ENCODE measurements around the gene SLC9A2.

The SLC9A2 gene

DNA sequence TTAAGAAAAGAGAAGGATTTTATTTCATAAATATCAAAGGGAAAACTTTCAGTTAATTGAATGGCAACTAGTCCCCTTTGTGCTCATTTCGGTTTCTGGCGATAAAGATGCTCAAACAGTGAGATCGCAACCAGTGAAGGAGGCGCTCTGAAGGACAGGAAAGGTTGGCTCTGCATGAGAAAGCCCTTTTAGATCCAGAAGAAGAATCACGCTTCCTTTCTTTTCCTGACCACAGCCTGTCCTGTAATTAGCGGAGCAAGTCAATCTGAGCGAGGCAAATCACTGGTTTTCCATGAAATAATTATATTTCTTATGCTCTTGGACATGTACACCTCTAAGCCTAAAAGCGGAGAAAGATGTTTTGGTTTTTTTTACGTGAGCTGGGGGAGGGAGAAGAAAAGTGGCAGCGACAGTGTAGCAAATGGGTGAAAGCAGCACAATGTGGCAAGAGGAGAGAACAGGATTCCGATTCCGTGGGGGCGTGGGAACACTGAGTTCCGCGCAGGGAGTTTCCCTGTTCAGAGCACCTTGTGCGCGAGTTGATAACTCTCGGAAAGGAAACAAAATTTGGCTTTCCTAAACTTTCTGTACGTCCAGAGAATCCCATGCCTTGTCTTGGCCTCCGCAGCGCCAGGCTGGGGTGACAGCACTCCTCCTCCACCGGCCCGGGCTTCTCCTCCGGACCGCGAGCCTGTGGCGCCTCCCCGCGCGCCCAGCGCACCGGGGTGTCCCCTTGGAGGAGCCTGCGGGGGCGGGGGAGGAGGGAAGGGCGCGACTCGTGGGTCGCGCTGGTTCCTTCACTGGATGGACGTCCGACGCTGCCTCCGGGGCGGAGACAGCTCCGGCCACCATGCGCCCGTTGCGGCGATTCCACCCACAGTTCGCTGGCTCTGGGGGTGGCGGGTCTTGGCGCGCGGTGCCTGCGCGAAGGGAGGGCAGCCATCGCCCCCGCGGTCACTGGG is 620 bp upstream of the SLC9A2 start:
- peak; percentile 72 for DNase-seq

DNA sequence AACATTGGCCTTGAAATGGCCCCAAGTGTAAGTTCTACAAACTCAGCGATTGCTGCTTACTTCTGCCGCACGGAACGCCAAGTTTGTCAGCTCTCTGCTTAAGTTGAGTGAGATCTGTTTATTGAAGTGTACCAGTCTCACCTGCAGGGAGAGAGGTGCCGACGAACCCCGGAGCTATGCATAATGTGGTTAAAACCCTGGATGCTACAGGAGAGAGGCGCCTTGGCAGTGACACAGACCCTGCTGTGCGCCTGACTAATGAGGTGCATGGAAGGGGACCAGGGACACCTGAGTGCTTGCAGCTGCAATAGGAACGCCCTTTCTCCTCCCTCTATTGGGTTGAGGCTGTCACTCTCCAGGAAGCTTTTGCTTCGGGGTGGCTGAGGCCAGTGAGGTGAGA is 979 bp downstream of the SLC9A2 start:
- DNase-seq = no peak

DNA sequence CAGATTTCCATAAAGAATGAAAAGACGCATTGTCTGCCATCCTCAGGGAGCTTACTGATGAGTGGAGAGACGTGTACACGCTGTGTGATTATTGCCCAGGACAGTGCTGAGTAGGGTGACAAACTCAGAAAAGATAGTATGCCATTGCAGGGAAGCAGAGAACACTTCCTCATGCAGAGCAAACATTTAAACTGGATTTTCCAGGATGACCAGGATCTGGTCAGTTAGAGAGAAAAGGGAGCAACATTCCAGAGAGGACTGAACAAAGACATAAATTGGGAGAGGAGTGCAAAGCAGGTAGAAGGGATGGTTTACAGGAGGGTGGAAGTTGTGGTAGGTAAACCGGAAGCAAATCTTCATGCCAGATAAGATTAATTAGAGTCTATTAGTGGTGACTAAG is 2.3 kb downstream of the SLC9A2 start:
- no peak for DNase-seq

DNA sequence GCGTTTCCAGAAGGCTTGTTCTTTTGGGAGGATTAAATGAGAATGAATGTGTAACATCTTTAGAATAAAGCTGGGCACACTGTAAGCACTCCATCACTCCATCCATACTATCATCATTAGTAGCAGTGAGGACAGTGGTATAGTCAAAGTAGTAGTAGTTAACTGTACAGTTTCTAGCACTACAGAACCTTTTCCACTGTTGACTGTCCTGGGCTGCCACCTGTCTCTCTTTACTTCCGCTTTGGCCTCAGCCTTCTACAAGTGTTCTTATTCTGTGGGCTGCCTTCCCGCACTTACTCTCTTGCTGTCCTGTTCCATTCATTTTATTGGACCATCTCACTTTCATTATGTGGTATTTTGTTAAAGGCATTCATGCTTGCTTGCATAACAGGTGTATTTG is 3.3 kb downstream of the SLC9A2 start:
- DNase-seq = no peak

DNA sequence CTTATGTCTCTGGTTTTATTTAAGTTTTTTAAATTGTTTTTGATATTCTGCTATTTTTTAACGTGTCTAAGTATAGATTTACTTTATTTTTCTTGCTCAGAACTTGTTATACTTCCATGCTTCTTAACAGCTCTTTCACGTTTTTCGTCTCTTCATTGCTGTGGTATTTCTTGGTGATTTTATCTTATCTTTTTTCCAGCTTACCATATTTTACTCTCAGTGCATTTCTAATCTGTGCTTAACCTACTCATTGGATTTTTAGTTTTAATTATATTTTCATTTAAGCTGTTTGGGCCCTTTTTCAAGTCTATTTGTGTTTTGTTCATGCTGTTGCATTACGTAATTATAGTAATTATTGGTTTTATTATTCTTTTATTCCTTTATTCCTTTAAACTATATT is 11.1 kb downstream of the SLC9A2 start:
- DNase-seq = peak; percentile 65

DNA sequence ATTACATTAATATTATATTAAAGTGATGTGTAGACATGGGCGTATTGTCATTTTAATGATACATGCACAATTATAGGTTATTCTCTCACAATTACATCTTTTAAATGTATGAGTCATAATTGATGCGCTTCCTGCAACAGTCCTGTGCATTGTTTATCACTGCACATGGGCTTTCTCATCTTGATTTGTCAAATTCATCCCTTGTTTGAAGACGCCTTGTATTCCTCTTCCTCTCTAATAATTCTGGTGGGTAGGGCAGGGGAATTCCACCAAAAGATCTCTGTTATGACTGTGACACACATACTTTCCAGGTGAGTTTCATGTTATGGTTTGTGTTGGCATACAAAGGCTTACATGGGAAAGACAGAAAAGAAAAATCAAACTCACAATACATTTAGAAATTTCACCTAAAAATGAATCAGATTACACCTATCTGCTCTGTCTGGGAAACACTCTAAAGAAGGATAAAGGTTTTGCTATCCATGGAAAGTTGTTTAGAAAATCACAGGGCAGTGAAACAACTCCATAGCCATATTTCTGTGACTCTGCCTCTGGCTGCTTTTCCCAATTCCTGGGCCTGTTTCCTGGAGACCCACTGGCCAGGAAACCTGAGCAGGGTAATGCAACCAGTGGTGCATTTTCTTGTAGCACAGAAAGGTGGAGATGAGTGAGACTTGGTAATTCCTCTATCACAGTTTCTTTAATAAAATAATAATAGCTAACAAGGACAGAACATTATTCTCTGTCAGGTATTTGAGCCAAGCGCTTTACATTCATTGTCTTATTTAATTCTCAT is 13.2 kb downstream of the SLC9A2 start:
- DNase-seq = peak; percentile 26

DNA sequence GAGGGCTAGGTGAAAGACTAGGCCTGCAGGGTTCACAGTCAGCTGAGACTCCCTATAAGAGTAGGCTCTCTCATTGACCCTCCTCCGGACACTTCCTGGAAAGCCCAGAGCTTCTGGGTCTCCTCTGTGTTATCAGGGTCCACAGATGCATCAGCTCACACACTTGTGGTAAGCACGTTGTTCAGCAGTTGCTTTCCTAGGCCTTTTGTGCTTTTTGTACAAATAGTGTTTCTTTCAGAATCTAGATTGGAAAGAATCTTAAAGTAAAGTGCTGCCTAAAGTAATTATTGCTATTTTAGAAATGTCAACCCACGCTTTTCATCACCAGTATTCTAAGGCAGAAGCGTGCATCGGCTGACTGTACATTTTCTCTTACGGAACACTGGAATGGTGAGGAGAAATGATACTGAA is 15.5 kb downstream of the SLC9A2 start:
- peak; percentile 96 for DNase-seq

DNA sequence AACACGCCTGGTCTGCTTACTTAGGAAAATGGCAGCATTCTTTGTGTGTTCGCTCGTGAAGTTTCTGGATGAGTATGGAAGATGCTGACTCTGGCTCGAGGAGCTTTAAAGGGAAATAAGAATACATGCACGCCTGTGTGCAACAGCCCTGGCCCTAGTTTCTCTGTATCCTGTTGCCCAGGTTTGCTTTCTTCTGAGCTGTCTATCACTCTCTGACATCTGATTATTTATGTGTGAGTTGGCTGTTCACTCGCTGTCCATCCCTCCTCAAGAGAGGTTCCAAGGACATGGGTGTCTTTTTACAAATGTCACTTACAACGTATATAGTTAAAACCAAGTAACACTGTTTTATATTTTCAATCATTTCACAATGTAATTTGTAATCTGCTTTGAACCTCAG is 16.0 kb downstream of the SLC9A2 start:
- no peak for DNase-seq

DNA sequence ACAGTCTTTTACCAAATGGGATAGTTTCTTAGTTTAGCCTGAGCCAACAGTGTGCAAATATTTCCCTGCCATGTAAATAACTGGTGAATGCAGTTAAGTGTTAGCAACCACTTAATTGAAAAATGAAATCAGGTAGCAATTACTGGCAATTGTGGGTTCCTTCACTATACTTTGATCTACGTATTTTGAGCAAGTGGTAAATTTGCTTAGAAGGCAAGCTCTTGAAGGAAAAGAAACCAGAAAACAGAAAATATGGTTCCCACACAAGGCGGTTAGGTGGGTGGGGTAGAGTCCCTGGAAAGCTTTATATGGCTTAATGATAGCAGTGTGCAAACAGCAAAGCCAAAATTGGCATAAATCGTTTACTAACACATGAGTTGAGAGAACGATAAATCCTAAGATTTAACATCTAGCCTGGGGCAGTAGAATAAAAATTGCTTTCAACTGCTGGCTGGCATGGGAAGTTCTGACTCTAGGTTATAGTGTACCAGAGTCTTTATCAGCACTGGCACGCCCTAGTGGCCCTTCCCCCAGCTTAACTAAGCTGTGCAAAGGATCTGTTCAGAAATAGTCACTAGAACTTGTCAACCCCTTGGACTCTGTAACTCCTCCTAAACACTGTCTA is 17.0 kb downstream of the SLC9A2 start:
- DNase-seq = peak; percentile 84

DNA sequence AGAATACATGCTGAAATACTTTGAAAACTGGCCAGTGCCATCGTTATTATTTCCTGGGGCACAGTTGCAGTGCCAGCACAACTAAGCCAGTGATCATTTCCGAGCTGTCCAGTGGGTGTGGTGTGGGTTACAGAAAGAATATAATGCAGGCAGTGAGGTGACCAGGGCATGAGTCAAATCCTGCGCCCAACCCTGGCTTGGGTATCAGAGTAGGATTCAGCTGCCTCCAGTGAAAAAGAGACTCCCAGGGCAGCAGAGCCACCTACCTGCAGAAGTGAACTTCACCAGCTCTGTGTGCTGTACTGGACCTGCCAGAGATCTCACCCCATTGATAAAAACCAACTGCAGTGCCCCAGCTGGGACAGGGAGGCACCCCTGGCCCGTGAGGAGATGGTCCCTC is 18.0 kb downstream of the SLC9A2 start:
- DNase-seq = peak; percentile 17

DNA sequence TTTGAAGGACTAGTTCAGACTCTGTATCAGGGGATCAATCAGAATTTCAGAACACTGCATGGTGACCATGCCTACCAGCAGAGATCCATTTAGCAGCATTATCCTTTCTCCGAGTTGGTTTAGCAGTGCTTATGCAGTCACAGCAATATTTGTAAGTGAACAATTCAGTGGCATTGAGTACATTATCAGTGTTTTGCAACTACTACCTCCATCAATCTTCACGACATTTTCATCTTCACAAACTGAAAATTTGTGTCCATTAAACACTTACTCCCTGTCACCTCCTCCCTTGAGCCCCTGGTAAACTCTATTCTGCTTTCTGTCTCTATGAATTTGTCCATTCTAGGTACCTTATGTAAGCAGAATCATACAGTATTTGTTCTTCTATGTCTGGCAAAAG is 20.1 kb downstream of the SLC9A2 start:
- no peak for DNase-seq

DNA sequence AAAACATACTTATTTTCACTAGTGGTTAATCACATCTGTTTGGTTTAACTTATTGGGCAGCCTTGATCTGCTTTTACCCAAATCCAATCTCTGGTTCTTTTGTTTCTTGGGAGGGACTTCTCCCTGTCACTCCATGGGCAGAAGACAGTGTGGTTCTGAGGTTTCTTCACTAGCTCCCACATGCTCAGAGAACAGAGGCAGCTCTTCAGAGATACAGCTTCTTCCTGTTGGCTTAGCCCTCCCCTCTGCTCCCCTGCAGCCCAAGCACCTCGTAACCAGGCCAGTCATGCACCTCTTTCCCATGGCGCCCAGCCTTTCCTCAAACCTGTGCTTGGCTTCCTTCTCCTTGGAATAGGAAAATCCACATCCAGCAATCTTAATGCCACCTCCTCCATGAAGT is 32.8 kb downstream of the SLC9A2 start:
- DNase-seq = peak; percentile 32

DNA sequence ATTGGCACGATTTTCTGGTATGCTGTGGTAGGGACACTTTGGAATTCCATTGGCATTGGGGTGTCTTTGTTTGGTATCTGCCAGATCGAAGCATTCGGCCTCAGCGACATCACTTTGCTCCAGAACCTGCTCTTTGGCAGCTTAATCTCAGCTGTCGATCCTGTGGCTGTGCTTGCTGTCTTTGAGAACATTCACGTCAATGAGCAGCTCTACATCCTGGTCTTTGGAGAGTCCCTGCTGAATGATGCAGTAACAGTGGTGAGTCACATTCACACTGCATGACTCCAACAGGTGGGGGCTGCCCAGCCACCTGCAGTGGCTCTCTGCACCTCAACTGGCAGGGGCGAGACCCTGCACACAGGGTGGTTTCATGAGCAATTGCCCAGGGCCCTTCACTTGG is 38.4 kb downstream of the SLC9A2 start:
- DNase-seq = no peak

DNA sequence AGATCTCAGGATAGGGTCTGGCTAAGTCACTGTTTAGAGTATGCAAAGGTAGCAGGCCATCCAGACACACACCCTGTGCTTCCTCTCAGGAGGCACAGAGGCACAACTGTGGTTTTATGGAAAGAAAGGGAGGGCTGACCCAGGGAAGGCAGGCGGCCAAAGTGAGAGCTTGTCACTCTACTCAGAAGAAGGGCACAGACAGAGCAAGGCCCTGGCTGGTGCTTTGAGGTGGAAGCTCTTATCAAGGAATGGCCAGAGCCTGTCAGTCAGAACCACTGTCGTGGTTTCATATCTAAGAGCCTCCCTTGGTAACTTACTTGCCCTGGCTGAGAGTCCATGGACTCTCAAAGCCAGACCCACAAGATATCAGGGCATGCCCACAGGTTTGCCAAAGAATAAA is 40.7 kb downstream of the SLC9A2 start:
- peak; percentile 94 for DNase-seq

DNA sequence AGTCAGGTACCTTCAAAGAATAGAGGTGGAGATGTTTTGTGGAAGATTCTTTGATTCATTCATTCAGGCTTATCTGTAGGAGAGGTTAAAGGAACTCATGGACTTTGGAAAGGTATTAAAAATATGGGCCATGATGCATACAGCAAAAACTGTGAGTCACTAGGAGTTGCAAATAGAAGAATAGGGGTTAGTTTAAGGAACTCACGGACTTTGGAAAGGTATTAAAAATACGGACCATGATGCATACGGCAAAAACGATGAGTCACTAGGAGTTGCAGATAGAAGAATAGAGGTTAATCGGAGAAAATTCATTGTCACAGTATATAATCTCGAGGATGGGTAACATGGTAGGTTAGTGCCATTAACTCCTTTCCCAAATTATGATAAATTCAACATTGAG is 41.2 kb downstream of the SLC9A2 start:
- DNase-seq = no peak

DNA sequence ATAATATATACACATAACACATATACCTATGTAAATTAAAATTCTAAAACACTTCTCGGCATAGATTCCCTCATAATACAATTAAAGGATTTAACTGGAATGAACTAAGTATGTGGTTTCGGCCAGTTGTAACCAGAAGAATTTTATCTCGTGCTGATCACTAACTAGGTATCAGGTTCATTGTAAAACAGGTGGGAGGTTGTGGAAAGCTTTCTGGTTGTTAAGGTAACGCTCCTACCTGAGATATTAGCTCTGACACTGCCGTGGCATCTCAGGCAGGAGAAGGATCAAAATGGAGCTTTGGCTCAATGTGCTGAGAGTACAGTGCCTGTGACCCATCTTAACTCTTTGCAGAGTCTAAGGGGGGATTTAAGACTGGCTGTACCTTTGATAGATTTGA is 42.5 kb downstream of the SLC9A2 start:
- DNase-seq = no peak

DNA sequence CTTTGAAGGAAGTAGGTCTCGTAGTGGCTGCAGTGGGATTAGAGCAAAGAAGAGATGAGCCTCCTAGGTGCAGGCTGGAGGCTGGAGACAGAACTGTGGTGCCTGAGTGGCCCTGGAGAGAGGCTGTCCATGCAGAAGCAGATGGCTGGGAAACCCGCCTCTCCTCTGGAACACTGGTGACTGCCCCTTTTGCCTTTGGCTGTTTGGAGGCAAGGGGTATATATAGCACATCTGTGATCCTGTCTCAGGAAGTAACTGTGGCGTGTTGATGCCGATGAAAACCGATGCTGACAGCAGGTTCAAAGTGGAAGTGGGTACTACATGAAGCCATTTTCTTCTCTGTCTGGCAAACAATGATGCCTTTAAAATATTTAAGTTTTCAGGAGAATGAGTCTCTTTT is 43.5 kb downstream of the SLC9A2 start:
- no peak for DNase-seq

DNA sequence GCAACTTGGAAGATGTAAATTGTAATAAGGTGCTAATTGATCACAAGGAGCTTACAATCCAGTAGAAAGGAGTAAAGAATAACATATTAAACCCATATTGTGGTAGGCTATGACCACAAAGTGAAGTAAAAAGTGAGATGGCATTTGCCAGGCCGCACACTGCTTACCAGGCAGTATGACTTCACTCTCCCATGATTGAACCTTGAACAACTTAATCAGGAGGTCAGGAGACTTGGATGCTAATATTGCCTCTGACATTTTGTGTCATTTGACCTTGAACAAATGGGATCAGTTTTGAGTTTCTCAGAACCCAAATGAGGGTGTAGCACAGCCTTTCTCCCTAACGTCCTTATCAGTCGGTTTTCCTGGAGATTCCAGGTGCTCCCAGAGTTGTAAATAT is 44.0 kb downstream of the SLC9A2 start:
- DNase-seq = no peak

DNA sequence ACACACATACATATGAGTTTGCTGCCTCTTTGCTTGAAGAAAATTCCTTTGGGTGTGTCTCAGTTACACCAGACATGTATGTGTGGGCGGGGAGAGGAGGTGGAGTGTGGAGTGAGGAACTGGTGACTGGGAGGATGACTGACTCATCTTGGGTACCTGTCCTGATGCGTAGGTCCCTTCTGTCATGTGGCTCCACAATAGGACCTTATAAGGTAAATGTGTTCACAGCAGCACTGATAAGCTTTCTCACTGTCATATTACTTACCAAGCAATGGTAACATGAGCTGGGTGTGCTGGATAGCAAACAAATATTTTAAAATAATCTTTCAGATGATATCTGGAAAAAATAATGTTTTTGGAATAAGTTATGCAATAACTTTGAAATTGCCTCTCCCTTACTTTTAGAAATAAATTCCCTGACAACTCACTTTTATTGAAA is 45.1 kb downstream of the SLC9A2 start:
- DNase-seq = peak; percentile 81

DNA sequence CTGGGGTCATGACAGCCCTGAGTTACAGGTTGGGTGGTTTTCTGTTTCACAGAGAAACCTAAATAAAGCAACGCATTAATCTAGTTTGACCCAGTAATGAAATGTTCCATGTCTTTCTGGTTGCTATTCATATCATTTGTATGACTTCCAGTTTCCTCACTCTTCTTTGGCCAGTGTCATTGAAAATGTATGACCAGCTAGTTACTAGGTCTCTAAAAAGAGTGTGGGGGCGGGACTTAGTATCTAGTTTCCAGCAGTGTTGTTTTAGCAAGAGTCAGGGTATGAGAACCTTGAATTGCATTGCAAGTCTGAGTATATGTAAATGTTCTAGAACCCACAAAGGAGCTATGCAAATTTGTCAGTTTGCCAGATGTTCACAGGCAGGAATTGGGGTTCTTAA is 47.7 kb downstream of the SLC9A2 start:
- no peak for DNase-seq

DNA sequence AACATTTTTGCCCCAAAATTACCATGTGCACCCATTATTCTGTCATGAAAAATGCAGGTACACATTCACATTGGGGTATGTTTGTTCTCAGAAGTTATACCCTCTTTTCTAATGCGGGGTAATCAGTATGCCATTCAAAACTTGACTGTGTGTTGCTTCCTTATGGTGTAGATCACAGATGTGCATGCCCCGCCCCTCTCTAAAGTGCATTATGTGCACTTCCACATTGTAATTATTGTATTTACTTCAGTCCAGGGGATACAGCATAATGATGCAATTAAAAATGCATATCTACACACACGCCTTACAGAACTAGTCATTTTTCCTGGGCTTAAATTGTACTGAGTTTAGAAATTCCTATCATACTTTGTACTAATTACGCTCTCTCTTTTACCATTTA is 48.8 kb downstream of the SLC9A2 start:
- DNase-seq = no peak

DNA sequence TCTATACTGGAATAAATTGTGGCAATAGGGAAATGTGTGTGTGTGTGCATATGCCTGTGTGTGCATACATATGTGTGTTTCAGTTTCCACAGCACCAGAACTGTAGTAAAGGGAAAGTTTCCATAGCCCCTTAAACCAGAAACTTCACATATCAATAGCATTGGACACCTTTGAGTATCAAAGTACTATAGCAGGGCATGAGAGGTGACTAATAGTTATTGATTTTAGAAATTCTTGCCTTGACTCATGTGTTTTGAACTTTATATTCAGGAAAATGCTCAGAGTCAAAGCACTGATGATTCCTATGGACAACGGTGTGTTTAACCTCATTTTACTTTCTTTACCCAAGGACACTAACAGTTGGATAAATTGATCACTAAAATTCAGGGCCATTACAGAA is 50.0 kb downstream of the SLC9A2 start:
- DNase-seq = no peak

DNA sequence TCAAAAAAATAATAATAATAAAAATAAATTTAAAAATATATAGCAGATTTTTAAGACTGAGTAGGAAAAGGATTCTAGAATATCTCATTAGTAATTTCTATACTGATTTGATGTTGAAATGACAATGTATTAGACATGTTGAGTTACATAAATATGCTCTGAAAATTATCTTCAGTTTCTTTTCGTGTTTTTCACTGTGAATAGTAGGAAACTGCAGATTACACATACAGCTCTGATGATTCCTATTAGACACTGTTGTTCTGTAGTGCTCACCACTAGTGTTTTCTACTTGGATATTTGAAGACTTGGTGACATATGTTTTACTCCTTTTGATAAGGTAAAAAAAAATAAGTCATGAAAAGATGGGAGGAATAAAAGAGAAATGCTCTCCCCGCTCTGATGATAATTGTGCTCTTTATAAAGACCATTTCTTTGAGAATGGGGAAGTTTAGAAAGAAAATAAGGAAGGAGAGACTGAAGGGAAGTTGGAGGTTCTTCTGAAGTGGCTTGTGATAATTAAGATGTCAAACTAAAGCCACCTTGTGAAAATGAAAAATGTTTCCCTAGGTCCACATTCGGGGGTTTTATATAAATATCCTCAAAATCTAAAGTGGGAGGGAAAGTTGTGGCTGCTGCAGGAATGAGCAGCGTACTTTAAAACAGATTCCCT is 52.9 kb downstream of the SLC9A2 start:
- DNase-seq = peak; percentile 67
